HG03045 (cell line): ENCODE measurements around the gene ZNF573.
"Not testable (repeated sequence)": the region's sequence is repeated elsewhere in the genome, so short reads cannot be mapped to it uniquely, and the experiment has no call there.

Source experiments
- ATAC-seq: cut with Tn5 transposase; IDR thresholded peaks from one replicate; pipeline ENCODE4 v1.9.1; 2021; ENCODE audit warnings: mild to moderate bottlenecking, moderate library complexity; ENCODE audit not compliant: unreplicated experiment

The ZNF573 gene

GRCh38 chr19:37779127-37780005 is at the start of gene ZNF573:
TSS of gene ZNF573 (minus strand) at chr19:37779586. CDS start at chr19:37773729, 5,857 bp downstream.
- ATAC-seq = peak; percentile 69

- ATAC-seq = no peak
Measured at GRCh38 chr19:37817180-37817981, 38.0 kb upstream of the ZNF573 start.

- ATAC-seq = not testable (repeated sequence)
Measured at GRCh38 chr19:37815611-37816010, 36.2 kb upstream of the ZNF573 start.

- no peak for ATAC-seq
Measured at GRCh38 chr19:37813340-37813739, 34.0 kb upstream of the ZNF573 start.

- no peak for ATAC-seq
Measured at GRCh38 chr19:37809366-37809765, 30.0 kb upstream of the ZNF573 start.

GRCh38 chr19:37803249-37803840 is 24.0 kb upstream of the ZNF573 start:
- ATAC-seq = no peak

- ATAC-seq = no peak
Measured at GRCh38 chr19:37790244-37790925, 11.0 kb upstream of the ZNF573 start.

- no peak for ATAC-seq
Measured at GRCh38 chr19:37778613-37779126, 716 bp downstream of the ZNF573 start.

GRCh38 chr19:37770985-37771384 is 8.4 kb downstream of the ZNF573 start:
- no peak for ATAC-seq

- no peak for ATAC-seq
Measured at GRCh38 chr19:37763488-37763887, 15.9 kb downstream of the ZNF573 start.

- ATAC-seq = not testable (repeated sequence)
Measured at GRCh38 chr19:37757683-37758082, 21.7 kb downstream of the ZNF573 start.

GRCh38 chr19:37738371-37738770 is 41.0 kb downstream of the ZNF573 start:
- ATAC-seq = no peak

GRCh38 chr19:37725181-37725580 is 54.2 kb downstream of the ZNF573 start:
- ATAC-seq = no peak

- no peak for ATAC-seq
Measured at GRCh38 chr19:37719927-37720265, 59.5 kb downstream of the ZNF573 start.

GRCh38 chr19:37719111-37719926 is 60.1 kb downstream of the ZNF573 start, which contains the start of gene ZNF607:
TSS of gene ZNF607 (minus strand) at chr19:37719761. CDS start at chr19:37711618, 8,143 bp downstream.
- ATAC-seq = peak; percentile 85

GRCh38 chr19:37718304-37718703 is 61.1 kb downstream of the ZNF573 start:
- ATAC-seq = no peak

GRCh38 chr19:37716140-37716539 is 63.2 kb downstream of the ZNF573 start:
- no peak for ATAC-seq

GRCh38 chr19:37706052-37706605 is 73.3 kb downstream of the ZNF573 start:
- ATAC-seq = no peak

GRCh38 chr19:37699057-37699456 is 80.3 kb downstream of the ZNF573 start:
- no peak for ATAC-seq
